HepG2 (cell line): ENCODE measurements around the gene SERINC5. TPM values are rescaled to one million over a fixed set of nuclear protein-coding genes. Genes with fewer than 3 reads are reported as not detected.

Source experiments
- CEBPG ChIP-seq: IDR thresholded peaks from 2 replicates; pipeline ENCODE4 v1.6.1; 2016
- KLF6 ChIP-seq: IDR thresholded peaks from 2 replicates; pipeline ENCODE4 v1.8.0; 2016; ENCODE audit warnings: missing biosample characterization, missing genetic modification reagents
- MED13 ChIP-seq: sonication (generic); formaldehyde crosslinking; IDR thresholded peaks from 2 replicates; pipeline ENCODE4 v1.5.0; 2020; ENCODE audit warnings: missing genetic modification reagents
- NCOA2 ChIP-seq: sonication (generic); formaldehyde crosslinking; IDR thresholded peaks from 2 replicates; pipeline ENCODE4 v1.8.0; 2022; ENCODE audit warnings: inconsistent platforms
- NCOA5 ChIP-seq: sonication (generic); formaldehyde crosslinking; IDR thresholded peaks from 2 replicates; pipeline ENCODE4 v1.4.0; 2020; ENCODE audit warnings: missing genetic modification reagents
- PITX1 ChIP-seq: sonication (generic); formaldehyde crosslinking; IDR thresholded peaks from 2 replicates; pipeline ENCODE4 v1.5.1; 2020; ENCODE audit warnings: mild to moderate bottlenecking, missing genetic modification reagents
- SOX5 ChIP-seq: IDR thresholded peaks from 2 replicates; pipeline ENCODE4 v1.6.1; 2016; ENCODE audit warnings: borderline replicate concordance
- SRY ChIP-seq: sonication (generic); formaldehyde crosslinking; IDR thresholded peaks from 2 replicates; pipeline ENCODE4 v1.8.0; 2022; ENCODE audit warnings: mild to moderate bottlenecking, missing genetic modification reagents
- ZKSCAN8 ChIP-seq: IDR thresholded peaks from 2 replicates; pipeline ENCODE4 v1.6.1; 2016; ENCODE audit warnings: borderline replicate concordance, missing genetic modification reagents, missing compliant biosample characterization
- ZNF292 ChIP-seq: sonication (generic); formaldehyde crosslinking; IDR thresholded peaks from 2 replicates; pipeline ENCODE4 v1.8.1; 2022; ENCODE audit warnings: mild to moderate bottlenecking, low read depth, missing genetic modification reagents, borderline replicate concordance
- ZNF678 ChIP-seq: sonication (generic); formaldehyde crosslinking; IDR thresholded peaks from 2 replicates; pipeline ENCODE4 v1.4.0; 2020; ENCODE audit warnings: mild to moderate bottlenecking, missing genetic modification reagents
- ZNF7 ChIP-seq: IDR thresholded peaks from 2 replicates; pipeline ENCODE4 v1.6.1; 2016; ENCODE audit warnings: missing biosample characterization, missing genetic modification reagents
- ZSCAN9 ChIP-seq: IDR thresholded peaks from 2 replicates; pipeline ENCODE4 v1.6.1; 2016; ENCODE audit warnings: borderline replicate concordance
- polyA plus RNA-seq, 8 experiments: library from polyadenylated mRNA; depleted of rRNA in 3 of 8; stranded (reverse) in 7 of 8; unstranded in 1 of 8; fragments of >200 nt; fragmentation: Illumina TruSeq in 4 of 8; extraction: Trizol in 4 of 8; gene quantifications; 2 replicates each; pipeline versions ENCODE4 v1.2.1 to v1.2.3, GENCODE V29; 2011 to 2016; ENCODE audit warnings: low read depth in 4 of 8, missing spikeins in 1 of 8, mixed read lengths in 1 of 8; ENCODE audit not compliant: insufficient read depth in 1 of 8
- total RNA-seq, 5 experiments: library from RNA; depleted of rRNA; stranded (reverse); fragments of >200 nt; fragmentation: Illumina TruSeq; extraction: Trizol; gene quantifications; 2 replicates each; pipeline ENCODE4 v1.2.3, GENCODE V29; 2016; ENCODE audit warnings: low read depth in 1 of 5
- TF ChIP-seq, protein P1 (sequence below): sonication (generic); formaldehyde crosslinking; IDR thresholded peaks from 2 replicates; pipeline ENCODE4 v1.8.0; 2022; ENCODE audit warnings: mild to moderate bottlenecking, missing genetic modification reagents, borderline replicate concordance
- TF ChIP-seq, protein P2 (sequence below): IDR thresholded peaks from 2 replicates; pipeline ENCODE4 v1.4.0; 2020; ENCODE audit warnings: mild to moderate bottlenecking, missing genetic modification reagents
- TF ChIP-seq, protein P3 (sequence below): sonication (generic); formaldehyde crosslinking; IDR thresholded peaks from 2 replicates; pipeline ENCODE4 v1.5.1; 2020; ENCODE audit warnings: missing genetic modification reagents, mild to moderate bottlenecking, borderline replicate concordance
- TF ChIP-seq, protein P4 (sequence below): sonication (generic); formaldehyde crosslinking; IDR thresholded peaks from 2 replicates; pipeline ENCODE4 v1.4.0; 2020; ENCODE audit warnings: missing genetic modification reagents
- TF ChIP-seq, protein P5 (sequence below): sonication (generic); formaldehyde crosslinking; IDR thresholded peaks from 2 replicates; pipeline ENCODE4 v1.8.1; 2023; ENCODE audit warnings: mild to moderate bottlenecking, missing genetic modification reagents

Gene SERINC5
- total and polyA plus RNA-seq, 2 of the 13 experiments (the other 11 are each of a cell fraction or from before 2014, with no cell fraction given), result 17.3 to 22.8 TPM

DNA sequence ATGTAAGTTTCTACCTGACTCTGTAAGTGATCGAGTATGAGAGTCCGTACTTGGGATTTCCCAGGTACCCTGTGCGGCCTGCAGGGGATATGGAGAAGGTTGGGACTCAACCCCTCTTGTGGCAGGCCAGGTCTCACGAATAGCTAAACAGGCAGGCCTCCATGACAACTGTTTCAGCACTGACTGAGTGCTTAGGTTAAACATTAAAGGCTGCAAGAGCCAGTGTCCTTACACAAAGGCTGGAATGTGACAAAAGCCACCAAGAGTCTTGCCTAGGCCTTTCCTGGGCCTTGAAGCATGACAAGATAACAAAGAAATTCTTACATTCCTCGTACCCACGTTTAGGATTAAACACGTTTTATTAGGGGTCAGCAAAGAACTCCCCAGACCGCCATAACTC lies 162.1 kb downstream of the SERINC5 start (continued):
- TF ChIP-seq, protein P1, sequence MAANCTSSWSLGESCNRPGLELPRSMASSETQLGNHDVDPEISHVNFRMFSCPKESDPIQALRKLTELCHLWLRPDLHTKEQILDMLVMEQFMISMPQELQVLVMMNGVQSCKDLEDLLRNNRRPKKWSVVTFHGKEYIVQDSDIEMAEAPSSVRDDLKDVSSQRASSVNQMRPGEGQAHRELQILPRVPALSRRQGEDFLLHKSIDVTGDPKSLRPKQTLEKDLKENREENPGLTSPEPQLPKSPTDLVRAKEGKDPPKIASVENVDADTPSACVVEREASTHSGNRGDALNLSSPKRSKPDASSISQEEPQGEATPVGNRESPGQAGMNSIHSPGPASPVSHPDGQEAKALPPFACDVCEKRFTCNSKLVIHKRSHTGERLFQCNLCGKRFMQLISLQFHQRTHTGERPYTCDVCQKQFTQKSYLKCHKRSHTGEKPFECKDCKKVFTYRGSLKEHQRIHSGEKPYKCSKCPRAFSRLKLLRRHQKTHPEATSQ (CRISPR knock-in tag), result no peak; the same call in 1 of the 2 replicates
- TF ChIP-seq, protein P2, sequence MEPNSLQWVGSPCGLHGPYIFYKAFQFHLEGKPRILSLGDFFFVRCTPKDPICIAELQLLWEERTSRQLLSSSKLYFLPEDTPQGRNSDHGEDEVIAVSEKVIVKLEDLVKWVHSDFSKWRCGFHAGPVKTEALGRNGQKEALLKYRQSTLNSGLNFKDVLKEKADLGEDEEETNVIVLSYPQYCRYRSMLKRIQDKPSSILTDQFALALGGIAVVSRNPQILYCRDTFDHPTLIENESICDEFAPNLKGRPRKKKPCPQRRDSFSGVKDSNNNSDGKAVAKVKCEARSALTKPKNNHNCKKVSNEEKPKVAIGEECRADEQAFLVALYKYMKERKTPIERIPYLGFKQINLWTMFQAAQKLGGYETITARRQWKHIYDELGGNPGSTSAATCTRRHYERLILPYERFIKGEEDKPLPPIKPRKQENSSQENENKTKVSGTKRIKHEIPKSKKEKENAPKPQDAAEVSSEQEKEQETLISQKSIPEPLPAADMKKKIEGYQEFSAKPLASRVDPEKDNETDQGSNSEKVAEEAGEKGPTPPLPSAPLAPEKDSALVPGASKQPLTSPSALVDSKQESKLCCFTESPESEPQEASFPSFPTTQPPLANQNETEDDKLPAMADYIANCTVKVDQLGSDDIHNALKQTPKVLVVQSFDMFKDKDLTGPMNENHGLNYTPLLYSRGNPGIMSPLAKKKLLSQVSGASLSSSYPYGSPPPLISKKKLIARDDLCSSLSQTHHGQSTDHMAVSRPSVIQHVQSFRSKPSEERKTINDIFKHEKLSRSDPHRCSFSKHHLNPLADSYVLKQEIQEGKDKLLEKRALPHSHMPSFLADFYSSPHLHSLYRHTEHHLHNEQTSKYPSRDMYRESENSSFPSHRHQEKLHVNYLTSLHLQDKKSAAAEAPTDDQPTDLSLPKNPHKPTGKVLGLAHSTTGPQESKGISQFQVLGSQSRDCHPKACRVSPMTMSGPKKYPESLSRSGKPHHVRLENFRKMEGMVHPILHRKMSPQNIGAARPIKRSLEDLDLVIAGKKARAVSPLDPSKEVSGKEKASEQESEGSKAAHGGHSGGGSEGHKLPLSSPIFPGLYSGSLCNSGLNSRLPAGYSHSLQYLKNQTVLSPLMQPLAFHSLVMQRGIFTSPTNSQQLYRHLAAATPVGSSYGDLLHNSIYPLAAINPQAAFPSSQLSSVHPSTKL, result peak; percentile 36; the same call in 1 of the 2 replicates
- TF ChIP-seq CEBPG (CRISPR knock-in tag) (0 out of 2 replicates have a peak, but pooled peaks have one; percentile 11), NCOA5 (CRISPR knock-in tag) (no peak), ZNF292 (CRISPR knock-in tag) (peak; percentile 69; the same call in 1 of the 2 replicates), MED13 (CRISPR knock-in tag) (no peak), ZKSCAN8 (CRISPR knock-in tag) (no peak; the same call in 1 of the 2 replicates), NCOA2 (CRISPR knock-in tag) (0 out of 2 replicates have a peak, but pooled peaks have one; percentile 10), KLF6 (CRISPR knock-in tag) (no peak), ZNF678 (CRISPR knock-in tag) (no peak), SOX5 (CRISPR knock-in tag) (peak; percentile 47; the same call in 1 of the 2 replicates), SRY (CRISPR knock-in tag) (no peak), ZSCAN9 (CRISPR knock-in tag) (peak; percentile 20; the same call in 1 of the 2 replicates), ZNF7 (peak; percentile 5; the same call in 1 of the 2 replicates), PITX1 (CRISPR knock-in tag) (0 out of 2 replicates have a peak, but pooled peaks have one; percentile 13)
- TF ChIP-seq, protein P3, sequence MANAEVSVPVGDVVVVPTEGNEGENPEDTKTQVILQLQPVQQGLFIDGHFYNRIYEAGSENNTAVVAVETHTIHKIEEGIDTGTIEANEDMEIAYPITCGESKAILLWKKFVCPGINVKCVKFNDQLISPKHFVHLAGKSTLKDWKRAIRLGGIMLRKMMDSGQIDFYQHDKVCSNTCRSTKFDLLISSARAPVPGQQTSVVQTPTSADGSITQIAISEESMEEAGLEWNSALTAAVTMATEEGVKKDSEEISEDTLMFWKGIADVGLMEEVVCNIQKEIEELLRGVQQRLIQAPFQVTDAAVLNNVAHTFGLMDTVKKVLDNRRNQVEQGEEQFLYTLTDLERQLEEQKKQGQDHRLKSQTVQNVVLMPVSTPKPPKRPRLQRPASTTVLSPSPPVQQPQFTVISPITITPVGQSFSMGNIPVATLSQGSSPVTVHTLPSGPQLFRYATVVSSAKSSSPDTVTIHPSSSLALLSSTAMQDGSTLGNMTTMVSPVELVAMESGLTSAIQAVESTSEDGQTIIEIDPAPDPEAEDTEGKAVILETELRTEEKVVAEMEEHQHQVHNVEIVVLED (CRISPR knock-in tag), result peak; percentile 38; the same call in 1 of the 2 replicates
- TF ChIP-seq, protein P4, sequence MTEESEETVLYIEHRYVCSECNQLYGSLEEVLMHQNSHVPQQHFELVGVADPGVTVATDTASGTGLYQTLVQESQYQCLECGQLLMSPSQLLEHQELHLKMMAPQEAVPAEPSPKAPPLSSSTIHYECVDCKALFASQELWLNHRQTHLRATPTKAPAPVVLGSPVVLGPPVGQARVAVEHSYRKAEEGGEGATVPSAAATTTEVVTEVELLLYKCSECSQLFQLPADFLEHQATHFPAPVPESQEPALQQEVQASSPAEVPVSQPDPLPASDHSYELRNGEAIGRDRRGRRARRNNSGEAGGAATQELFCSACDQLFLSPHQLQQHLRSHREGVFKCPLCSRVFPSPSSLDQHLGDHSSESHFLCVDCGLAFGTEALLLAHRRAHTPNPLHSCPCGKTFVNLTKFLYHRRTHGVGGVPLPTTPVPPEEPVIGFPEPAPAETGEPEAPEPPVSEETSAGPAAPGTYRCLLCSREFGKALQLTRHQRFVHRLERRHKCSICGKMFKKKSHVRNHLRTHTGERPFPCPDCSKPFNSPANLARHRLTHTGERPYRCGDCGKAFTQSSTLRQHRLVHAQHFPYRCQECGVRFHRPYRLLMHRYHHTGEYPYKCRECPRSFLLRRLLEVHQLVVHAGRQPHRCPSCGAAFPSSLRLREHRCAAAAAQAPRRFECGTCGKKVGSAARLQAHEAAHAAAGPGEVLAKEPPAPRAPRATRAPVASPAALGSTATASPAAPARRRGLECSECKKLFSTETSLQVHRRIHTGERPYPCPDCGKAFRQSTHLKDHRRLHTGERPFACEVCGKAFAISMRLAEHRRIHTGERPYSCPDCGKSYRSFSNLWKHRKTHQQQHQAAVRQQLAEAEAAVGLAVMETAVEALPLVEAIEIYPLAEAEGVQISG (CRISPR knock-in tag), result peak; percentile 31; the same call in 1 of the 2 replicates
- TF ChIP-seq, protein P5, sequence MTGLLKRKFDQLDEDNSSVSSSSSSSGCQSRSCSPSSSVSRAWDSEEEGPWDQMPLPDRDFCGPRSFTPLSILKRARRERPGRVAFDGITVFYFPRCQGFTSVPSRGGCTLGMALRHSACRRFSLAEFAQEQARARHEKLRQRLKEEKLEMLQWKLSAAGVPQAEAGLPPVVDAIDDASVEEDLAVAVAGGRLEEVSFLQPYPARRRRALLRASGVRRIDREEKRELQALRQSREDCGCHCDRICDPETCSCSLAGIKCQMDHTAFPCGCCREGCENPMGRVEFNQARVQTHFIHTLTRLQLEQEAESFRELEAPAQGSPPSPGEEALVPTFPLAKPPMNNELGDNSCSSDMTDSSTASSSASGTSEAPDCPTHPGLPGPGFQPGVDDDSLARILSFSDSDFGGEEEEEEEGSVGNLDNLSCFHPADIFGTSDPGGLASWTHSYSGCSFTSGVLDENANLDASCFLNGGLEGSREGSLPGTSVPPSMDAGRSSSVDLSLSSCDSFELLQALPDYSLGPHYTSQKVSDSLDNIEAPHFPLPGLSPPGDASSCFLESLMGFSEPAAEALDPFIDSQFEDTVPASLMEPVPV, result no peak
